Stimulated activated CD8-positive, alpha-beta memory T cell treated with anti-CD3 and anti-CD28 coated beads, Interleukin-7, amount 100 ng/mL, for 1 hour (primary cell): ENCODE data around the gene C1QA.

Experiments
- DNase-seq, 2 donors: peaks; one replicate each; pipeline ENCODE4 v3.0.0-alpha.2; 2020; ENCODE audit warnings: low read depth in 2 of 2

C1QA gene, protein sequence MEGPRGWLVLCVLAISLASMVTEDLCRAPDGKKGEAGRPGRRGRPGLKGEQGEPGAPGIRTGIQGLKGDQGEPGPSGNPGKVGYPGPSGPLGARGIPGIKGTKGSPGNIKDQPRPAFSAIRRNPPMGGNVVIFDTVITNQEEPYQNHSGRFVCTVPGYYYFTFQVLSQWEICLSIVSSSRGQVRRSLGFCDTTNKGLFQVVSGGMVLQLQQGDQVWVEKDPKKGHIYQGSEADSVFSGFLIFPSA

DNA sequence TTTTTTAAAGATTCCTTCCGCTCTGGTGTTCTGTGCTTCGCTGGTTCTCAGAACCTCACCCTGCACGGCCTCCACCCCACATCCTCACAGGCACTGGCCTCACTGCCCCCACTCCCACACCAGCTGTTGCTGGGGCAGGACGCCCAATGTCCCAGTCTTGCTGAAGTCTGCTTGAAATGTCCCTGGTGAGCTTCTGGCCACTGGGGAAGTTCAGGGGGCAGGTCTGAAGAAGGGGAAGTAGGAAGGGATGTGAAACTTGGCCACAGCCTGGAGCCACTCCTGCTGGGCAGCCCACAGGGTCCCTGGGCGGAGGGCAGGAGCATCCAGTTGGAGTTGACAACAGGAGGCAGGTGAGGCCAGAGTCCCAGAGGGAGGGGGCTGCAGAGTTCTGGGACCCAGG lies at the start of gene C1QA:
Gene C1QA (plus strand): TSS at position 276 of the 400 bp plus-strand sequence. CDS start 989 bp downstream, outside the sequence.
- no peak for DNase-seq

DNA sequence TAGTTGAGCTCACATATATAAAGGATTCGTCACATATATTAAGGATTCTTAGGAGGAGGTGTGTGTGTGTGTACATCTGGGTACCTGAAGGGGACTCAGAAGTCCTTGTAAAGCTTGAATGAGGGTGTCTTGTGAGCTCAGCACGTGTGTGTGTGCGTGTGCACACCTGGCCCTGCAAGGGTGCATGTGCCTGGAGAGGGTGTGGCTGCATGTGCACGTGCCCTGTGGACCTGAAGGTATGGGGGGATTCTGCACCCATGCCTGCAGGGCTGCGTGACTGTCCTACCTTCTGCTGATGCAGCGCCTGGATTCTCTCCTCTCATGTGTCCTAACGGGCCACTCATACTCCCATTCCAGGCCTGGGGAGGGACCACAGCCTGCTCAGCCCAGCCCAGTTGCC lies 49.2 kb upstream of the C1QA start:
- no peak for DNase-seq

DNA sequence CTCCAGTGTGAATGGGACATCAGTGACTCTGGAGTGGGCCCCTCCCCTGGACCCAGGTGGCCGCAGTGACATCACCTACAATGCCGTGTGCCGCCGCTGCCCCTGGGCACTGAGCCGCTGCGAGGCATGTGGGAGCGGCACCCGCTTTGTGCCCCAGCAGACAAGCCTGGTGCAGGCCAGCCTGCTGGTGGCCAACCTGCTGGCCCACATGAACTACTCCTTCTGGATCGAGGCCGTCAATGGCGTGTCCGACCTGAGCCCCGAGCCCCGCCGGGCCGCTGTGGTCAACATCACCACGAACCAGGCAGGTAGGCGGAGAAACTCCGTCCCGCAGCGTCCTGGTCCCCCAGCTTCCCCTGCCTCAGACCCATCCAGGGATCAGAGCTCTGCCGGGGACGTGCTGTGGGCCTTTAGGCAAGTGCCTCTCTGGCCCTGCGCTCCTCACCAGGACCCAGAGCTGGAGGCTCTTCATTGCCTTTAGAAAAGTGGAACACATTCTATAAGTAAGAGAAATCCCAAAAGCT lies 47.5 kb upstream of the C1QA start:
- DNase-seq, result no peak

DNA sequence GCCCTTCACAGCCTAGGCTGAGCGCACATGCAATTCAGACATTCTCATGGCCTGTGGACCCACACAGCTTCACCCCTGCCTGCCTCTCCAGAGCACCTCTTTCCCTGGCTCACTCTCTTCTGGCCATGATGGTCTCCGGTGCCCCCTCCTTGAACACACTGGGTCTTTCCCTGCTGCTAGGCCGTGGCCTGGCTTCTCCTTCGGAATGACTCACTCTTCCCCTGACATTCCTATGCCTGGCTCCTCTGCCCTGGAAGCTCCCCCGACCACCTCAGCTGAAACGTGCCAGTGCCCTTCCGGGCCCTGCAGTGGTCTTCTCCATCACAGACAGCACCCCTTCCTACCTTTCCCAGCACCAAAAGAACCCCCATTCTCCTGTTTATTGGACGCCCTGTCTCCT lies 44.9 kb upstream of the C1QA start:
- no peak for DNase-seq

DNA sequence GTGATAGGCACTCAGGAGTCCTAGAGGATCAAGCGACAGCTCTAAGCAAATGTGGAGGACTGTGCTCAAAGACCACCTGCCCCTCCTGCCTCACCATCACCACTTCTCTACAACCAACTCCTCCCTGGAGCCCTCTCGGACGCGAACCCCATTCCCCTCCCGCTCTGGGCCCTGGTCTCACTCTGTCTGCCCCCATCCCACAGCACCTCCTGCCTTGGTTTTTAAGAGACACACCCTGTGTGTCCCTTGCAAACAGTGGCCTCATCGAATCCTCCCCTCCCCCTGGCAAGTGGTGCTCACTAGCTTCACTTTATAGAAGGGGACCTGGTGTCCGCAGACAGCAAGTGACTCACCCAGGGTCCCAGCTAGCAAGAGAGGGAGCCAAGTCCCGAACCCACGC lies 44.4 kb upstream of the C1QA start:
- no peak for DNase-seq

DNA sequence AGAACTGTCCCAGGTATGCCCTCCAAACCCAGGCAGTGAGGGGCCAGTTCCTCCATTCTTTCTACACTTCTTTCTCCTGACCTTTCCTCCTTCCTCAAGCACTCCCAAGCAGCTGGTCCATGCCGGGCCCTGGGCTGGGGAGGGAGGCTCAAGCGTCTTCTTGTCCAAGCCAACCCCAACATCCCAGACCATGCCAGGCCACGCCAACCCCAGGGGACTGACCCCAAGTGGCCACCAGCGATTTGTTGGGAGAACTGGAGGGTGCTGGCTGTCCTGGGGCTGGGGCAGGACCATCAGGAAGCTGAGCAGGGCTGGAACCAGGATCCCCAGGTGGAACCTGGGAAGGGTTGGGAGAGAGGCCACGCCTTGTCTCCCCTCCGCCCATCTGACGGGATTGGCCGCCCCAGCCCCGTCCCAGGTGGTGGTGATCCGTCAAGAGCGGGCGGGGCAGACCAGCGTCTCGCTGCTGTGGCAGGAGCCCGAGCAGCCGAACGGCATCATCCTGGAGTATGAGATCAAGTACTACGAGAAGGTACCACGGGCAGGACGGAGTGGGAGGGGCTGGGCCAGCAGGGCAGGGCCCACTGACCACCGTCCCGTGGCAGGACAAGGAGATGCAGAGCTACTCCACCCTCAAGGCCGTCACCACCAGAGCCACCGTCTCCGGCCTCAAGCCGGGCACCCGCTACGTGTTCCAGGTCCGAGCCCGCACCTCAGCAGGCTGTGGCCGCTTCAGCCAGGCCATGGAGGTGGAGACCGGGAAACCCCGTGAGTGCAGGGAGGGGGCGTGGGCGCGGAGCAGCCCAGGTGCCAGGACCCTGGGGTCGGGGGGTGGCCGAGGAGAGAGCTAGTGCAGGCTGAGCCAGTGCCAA lies 43.3 kb upstream of the C1QA start:
- DNase-seq, result no peak

DNA sequence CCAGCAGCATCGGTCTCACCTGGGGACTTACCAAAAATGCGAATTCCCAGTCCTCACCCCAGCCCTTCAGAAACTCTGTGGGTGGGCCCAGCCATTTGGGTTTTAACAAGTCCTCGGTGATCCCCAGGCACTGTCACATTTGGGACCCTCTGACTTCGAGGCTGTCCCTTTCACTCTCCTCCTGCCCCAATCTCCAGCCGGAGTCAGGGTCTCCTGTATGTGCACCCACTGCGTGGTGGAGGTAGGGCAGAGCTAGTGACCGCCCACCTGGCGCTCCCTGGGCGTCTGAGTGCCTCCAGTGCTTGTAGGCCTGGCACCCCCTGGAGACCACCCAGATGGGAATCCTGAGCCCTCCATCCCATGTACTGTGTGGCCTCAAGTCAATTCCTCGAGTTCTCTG lies 42.0 kb upstream of the C1QA start:
- DNase-seq, result no peak

DNA sequence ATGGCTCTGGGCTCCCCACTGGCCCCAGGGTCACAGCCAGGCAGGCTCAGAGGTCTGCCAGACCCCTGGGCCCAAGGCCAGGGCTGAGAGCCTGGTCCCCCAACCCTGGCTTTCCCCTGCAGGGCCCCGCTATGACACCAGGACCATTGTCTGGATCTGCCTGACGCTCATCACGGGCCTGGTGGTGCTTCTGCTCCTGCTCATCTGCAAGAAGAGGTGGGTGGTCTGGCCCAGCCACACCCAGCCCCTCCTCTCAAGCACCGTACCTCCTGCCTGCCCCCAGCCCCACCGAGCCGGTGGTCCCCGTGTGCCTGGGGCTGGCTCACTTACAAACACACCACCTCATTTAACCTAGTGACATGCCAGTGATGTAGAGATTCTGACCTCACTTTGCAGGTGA lies 41.3 kb upstream of the C1QA start:
- DNase-seq, result no peak

DNA sequence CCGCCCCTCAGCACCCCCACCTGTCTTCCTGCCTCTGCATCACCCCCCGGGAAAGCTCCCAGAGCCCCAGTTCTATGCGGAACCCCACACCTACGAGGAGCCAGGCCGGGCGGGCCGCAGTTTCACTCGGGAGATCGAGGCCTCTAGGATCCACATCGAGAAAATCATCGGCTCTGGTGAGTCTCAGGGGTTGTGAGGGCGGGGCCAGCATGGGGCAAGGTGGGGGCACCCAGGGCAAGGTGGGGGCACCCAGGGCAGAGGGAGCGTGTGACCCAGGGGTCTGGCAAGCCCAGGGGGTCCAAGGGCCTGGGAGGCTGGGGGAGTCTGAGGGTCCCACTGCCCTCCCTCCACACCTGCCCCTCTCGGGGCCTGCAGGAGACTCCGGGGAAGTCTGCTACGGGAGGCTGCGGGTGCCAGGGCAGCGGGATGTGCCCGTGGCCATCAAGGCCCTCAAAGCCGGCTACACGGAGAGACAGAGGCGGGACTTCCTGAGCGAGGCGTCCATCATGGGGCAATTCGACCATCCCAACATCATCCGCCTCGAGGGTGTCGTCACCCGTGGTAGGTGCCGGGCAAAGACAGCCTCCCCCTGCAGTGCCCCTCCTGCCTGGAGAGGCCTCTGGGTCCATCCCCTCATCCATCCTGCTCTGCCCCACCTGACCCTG lies 39.0 kb upstream of the C1QA start:
- no peak for DNase-seq

DNA sequence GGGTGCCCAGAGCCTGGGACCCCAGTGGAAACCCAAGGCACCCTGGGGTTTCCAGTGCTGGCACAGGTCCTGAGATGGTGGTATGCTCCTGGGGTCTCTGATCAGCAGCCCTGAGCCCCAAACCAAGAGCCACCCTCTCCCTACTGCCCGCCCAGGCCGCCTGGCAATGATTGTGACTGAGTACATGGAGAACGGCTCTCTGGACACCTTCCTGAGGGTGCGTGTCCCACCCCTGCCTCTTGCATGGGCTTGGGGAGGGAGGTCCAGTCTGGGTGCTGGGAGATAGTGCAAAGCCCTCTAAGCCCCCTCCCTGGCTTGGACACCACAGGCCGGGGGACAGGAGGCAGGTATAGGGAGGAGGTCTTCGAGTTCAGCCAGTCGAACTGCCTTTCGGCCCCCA lies 38.4 kb upstream of the C1QA start:
- no peak for DNase-seq

DNA sequence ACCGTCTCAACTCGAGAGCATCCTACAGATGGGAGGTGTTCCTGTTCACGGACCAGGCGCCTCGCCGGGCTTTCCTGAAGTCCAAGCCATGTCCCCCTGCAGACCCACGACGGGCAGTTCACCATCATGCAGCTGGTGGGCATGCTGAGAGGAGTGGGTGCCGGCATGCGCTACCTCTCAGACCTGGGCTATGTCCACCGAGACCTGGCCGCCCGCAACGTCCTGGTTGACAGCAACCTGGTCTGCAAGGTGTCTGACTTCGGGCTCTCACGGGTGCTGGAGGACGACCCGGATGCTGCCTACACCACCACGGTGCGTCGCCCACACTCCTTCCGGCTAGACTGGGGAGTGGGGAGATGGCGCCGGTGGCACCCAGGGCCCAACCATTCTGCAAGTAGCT lies 37.7 kb upstream of the C1QA start:
- no peak for DNase-seq

DNA sequence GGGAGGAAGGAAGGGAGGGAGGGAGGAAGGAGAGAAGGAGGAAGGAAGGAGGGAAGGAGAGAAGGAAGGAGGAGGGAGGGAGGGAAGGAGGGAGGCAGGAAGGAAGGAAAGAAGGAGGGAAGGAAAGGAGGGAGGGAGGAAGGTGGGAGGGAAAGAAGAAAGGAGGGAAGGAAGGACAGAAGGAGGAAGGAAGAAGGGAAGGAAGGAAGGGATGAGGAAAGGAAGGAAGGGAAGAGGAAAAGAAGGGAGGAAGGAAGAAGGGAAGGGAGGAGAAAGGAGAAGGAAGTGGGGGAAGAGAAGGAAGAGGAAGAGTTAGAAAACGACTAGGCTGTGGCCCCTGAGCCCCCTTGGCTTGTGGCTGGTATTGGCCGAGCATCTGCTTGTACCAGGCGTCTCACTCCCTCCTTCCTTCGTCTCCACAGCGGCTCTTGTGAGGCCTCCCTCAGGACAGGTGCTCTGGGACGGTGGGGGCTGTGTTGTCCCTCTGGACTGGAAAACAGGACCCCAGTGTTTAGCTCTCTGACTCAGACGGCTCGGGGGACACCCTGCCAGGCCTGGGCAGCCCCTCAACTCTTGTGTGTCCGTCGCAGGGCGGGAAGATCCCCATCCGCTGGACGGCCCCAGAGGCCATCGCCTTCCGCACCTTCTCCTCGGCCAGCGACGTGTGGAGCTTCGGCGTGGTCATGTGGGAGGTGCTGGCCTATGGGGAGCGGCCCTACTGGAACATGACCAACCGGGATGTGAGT lies 36.2 kb upstream of the C1QA start:
- DNase-seq, result no peak

DNA sequence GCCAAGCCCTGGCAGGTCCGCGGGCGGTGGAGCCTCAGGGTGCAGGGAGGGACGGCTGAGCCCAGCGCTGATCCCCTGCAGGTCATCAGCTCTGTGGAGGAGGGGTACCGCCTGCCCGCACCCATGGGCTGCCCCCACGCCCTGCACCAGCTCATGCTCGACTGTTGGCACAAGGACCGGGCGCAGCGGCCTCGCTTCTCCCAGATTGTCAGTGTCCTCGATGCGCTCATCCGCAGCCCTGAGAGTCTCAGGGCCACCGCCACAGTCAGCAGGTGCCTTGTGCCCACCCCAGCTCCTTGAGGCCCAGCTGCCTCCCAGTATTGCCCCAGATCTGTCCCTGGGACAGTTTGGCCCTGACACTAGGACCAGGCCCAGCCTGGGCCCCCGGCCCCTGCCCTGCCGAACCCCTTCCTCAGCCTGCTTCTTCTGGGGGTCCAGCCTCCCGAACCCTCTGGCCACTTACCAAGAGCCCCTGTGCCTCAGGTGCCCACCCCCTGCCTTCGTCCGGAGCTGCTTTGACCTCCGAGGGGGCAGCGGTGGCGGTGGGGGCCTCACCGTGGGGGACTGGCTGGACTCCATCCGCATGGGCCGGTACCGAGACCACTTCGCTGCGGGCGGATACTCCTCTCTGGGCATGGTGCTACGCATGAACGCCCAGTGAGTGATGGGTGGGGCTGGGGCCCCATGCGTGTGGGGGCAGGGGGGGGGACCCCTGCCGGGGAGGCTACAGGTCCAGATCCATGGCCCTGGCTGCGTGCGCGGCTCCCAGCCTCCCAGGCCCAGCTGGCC lies 35.4 kb upstream of the C1QA start:
- DNase-seq, result no peak

DNA sequence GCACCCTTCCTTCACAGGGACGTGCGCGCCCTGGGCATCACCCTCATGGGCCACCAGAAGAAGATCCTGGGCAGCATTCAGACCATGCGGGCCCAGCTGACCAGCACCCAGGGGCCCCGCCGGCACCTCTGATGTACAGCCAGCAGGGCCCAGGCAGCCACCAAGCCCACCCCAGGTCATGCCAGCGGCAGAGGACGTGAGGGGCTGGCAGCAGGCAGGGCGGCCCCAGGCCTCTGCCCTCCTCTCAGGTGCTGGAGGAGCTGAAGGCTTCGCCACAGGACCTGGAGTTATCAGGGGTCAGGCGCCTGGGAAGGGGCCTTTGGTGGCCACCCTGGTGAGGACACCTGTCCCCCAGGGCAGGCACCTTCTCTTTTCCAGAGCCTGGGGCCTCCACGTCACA lies 34.8 kb upstream of the C1QA start:
- no peak for DNase-seq

DNA sequence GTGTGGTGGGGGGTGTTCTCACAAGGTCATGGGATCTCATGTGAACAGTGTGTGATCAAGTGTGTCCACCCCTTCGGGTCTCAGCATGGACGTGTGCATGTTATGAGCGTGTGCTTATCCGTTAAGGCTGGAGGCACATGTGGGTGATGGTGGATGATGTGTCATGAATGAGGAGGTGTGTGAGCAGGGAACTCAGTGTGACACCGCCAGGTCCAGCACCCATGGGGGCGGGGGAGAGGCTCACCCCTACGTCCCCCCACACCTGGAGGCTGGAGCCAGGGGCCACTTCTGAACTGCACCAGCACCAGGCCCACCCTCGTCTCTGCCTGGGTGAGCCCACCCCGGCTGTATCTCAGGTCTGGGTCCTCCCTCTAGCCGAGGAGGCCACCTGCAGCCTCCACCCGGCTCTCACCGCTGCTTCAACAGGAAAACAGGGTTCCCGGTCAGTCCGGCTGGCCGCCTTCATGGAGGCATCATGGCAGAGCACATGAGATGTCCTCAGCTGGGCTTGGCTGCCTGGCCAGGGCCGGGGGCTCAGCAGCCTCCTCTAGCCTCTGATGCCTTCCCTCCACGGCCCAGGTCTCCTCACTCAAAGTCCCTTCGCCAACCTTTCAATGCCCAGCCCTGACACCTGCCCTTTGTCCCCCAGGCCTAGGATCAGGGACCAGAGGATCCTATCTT lies 34.2 kb upstream of the C1QA start:
- no peak for DNase-seq

DNA sequence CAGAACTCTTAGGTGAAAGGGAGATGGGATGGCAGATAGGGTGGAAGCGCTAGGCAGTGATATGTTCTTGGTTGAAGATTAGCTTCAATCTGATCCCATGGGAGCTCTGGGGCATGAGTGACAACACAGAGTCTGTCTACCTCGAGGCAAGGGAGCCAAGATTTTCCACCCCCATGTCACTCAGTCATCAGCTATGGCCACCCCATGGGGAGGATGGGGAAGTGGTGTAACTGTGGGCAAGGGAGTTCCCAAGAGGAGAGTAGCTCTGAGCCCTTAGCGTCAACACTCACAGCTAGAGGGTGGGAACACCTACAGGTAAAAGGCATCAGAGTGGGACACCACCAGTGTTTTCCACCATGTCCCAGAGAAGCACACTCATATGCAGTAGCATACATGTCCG lies 30.3 kb upstream of the C1QA start:
- DNase-seq, result no peak

DNA sequence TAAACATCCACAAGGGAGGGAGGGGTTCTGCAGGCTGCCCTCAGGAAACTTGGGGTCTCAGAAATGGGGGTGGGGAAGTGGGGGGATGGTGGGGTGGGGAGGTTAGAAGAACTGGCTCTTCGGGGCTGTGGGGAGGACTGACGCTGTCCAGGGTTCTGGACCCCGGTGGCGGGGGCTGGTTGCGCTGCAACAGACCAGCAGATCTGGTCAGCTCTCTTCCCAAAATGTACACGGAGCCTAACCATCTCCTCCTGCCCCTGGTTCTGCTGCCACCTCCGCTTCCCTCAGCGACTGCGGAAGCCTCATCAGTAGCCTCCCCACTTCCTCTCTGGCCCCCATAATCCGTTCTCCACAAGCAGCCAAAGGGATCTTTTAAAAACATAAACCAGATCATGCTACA lies 29.3 kb upstream of the C1QA start:
- DNase-seq, result no peak

DNA sequence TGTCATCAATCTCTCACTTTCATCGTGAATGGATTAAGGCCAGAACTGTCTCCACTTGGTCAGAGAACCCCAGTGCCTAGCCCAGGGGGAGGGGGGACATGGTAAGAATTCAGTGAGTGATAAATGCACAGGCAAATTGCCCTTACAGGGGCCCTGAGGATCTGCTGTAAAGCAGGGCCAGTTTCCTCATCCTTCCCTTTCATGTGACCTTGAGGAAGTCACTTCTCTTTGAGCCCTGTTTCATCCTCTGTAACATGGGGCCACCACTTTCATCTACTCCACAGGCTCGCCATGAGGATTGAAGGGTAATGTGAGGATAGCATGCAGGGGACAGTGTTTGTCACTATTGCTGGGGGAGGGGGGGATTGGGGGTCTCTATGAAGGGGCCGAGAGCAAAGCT lies 28.1 kb upstream of the C1QA start:
- no peak for DNase-seq

DNA sequence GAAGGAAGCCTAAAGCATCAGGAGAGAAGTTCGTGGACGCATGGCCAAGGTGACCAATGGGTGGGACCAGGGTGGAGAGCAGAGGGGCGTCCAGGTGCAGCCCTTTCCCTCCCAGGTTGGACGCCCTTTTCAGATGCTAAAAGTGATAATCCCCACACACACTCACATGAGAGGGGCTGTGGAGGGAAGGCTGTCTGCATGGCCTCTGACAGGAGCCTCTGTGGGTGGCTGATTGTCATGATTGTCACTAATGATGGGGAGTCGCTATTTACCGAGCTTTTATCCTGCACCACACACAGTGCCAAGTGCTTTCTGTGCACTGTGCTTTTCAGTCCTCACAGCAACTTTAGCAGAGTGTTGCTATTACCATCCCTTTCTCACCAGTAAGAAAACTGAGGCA lies 27.1 kb upstream of the C1QA start:
- DNase-seq, result no peak

DNA sequence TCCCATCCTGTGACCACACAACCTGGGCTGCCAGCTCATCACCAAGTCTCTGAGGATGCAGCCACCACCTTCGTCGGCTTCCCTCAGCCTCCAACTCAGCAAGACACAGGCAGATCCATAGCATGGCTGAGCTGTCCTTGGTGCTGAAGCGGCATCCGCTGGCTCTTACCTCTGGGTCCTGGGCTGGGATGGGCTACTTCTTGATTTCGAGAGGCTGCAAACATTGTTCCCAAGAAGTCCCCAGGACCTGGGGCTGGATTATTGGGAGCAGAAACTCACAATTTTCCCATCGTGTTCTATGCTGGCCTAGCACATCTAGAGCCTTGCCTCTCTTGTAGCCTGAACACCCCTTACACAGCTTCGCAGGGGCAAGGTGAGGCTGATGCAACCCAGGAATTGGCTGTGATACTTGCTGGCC lies 24.9 kb upstream of the C1QA start:
- DNase-seq, result no peak
